GM10266 (cell line): ENCODE data around the gene FGF3.

ENCODE experiments used
- DNase-seq: peaks from one replicate; pipeline ENCODE4 v3.0.0; 2012; ENCODE audit errors: extremely low spot score
- CTCF ChIP-seq: IDR thresholded peaks from 2 replicates; pipeline ENCODE4 v1.5.1; 2012; ENCODE audit warnings: mild to moderate bottlenecking, low read depth; ENCODE audit not compliant: control insufficient read depth, insufficient read depth; ENCODE audit errors: missing control alignments

The FGF3 gene

GRCh38 chr11:69801513-69802335 lies 17.5 kb downstream of the FGF3 start:
- peak; percentile 54 for TF ChIP-seq CTCF
- DNase-seq = peak; percentile 61

GRCh38 chr11:69800278-69800677 lies 18.9 kb downstream of the FGF3 start:
- DNase-seq = no peak
- no peak for TF ChIP-seq CTCF

- DNase-seq = no peak
- no peak for TF ChIP-seq CTCF
These were observed 19.6 kb downstream of the FGF3 start for GRCh38 chr11:69799582-69799981.

GRCh38 chr11:69799097-69799496 lies 20.1 kb downstream of the FGF3 start:
- no peak for TF ChIP-seq CTCF
- no peak for DNase-seq

- TF ChIP-seq CTCF = no peak
- no peak for DNase-seq
These were observed 21.3 kb downstream of the FGF3 start for GRCh38 chr11:69797737-69798528.

GRCh38 chr11:69797156-69797555 lies 22.1 kb downstream of the FGF3 start:
- TF ChIP-seq CTCF = no peak
- DNase-seq = no peak

- no peak for TF ChIP-seq CTCF
- DNase-seq = no peak
These were observed 23.2 kb downstream of the FGF3 start for GRCh38 chr11:69796063-69796462.
